GM23338 (cell line): ENCODE measurements around the gene DPYSL3. TPM values are rescaled to one million over a fixed set of nuclear protein-coding genes. Genes with fewer than 3 reads are reported as not detected.

Experiments
- ATAC-seq: fragments of 200-7000 bp; cut with Tn5 transposase; 3 replicates; pipeline ENCODE4 v1.9.1; 2020
- DNase-seq: peaks from one replicate; pipeline ENCODE4 v3.0.0-alpha.2; 2015; ENCODE audit warnings: low spot score
- H2AFZ ChIP-seq: fragments of 200-600 bp; sonication (generic); 2 replicates; pipeline ENCODE4 v1.8.0; 2016; ENCODE audit warnings: antibody characterized with exemption, mild to moderate bottlenecking, moderate library complexity
- H3F3A ChIP-seq: fragments of 200-600 bp; sonication (generic); replicated peaks from 2 replicates; pipeline ENCODE4 v1.8.0; 2017; ENCODE audit warnings: antibody characterized with exemption, mixed run types, low read depth
- H3K27ac ChIP-seq: fragments of 200-600 bp; sonication (generic); 2 replicates; pipeline ENCODE4 v1.6.1; 2016; ENCODE audit warnings: low read depth
- H3K27me3 ChIP-seq: fragments of 200-600 bp; sonication (generic); 2 replicates; pipeline ENCODE4 v1.8.0; 2016; ENCODE audit warnings: mild to moderate bottlenecking, mixed run types, moderate library complexity; ENCODE audit not compliant: insufficient read depth
- H3K36me3 ChIP-seq: fragments of 200-600 bp; sonication (generic); 2 replicates; pipeline ENCODE4 v1.8.0; 2016; ENCODE audit warnings: mild to moderate bottlenecking; ENCODE audit not compliant: insufficient read depth
- H3K4me1 ChIP-seq: fragments of 200-600 bp; sonication (generic); 2 replicates; pipeline ENCODE4 v1.8.0; 2016; ENCODE audit warnings: mild to moderate bottlenecking, moderate library complexity; ENCODE audit not compliant: insufficient read depth
- H3K4me2 ChIP-seq: fragments of 200-600 bp; sonication (generic); 2 replicates; pipeline ENCODE4 v1.7.1; 2017; ENCODE audit warnings: mixed run types
- H3K4me3 ChIP-seq: fragments of 200-600 bp; sonication (generic); 2 replicates; pipeline ENCODE4 v1.6.1; 2016; ENCODE audit warnings: mixed run types
- H3K79me2 ChIP-seq: fragments of 200-600 bp; sonication (generic); replicated peaks from 2 replicates; pipeline ENCODE4 v1.8.0; 2017; ENCODE audit warnings: mild to moderate bottlenecking; ENCODE audit not compliant: insufficient read depth
- H3K9me2 ChIP-seq: fragments of 200-600 bp; sonication (generic); 2 replicates; pipeline ENCODE4 v1.8.0; 2017; ENCODE audit not compliant: insufficient read depth
- H4K20me1 ChIP-seq: fragments of 200-600 bp; sonication (generic); replicated peaks from 2 replicates; pipeline ENCODE4 v1.8.0; 2017; ENCODE audit warnings: mild to moderate bottlenecking; ENCODE audit not compliant: insufficient read depth
- H3K27ac Mint-ChIP-seq: 2 replicates; pipeline ENCODE4 v1.8.0; 2020; ENCODE audit warnings: inconsistent platforms, mild to moderate bottlenecking, moderate library complexity, mixed read lengths
- H3K27me3 Mint-ChIP-seq: 3 replicates; pipeline ENCODE4 v1.8.0; 2022; ENCODE audit warnings: low read depth, mild to moderate bottlenecking, moderate library complexity, mixed read lengths, inconsistent platforms; ENCODE audit not compliant: insufficient read depth, poor library complexity
- H3K36me3 Mint-ChIP-seq: 3 replicates; pipeline ENCODE4 v1.8.0; 2021; ENCODE audit warnings: low read depth, mild to moderate bottlenecking, inconsistent platforms, moderate library complexity, mixed read lengths
- H3K4me1 Mint-ChIP-seq: 3 replicates; pipeline ENCODE4 v1.8.0; 2020; ENCODE audit warnings: mild to moderate bottlenecking, inconsistent platforms, mixed read lengths
- H3K4me3 Mint-ChIP-seq: 3 replicates; pipeline ENCODE4 v1.8.0; 2021; ENCODE audit warnings: moderate library complexity, mild to moderate bottlenecking, inconsistent platforms, mixed read lengths
- H3K9me3 Mint-ChIP-seq: 3 replicates; pipeline ENCODE4 v1.8.0; 2020; ENCODE audit warnings: moderate library complexity, mild to moderate bottlenecking, inconsistent platforms, mixed read lengths
- CREB1 ChIP-seq: fragments of 250-450 bp; sonication (Bioruptor Pico); IDR thresholded peaks from 2 replicates; pipeline ENCODE4 v1.5.0; 2020; ENCODE audit warnings: low read depth, mild to moderate bottlenecking, moderate library complexity
- JUNB ChIP-seq: IDR thresholded peaks from one replicate; pipeline ENCODE4 v1.6.1; 2016; ENCODE audit warnings: antibody characterized with exemption; ENCODE audit not compliant: unreplicated experiment
- ZNF331 ChIP-seq: fragments of 250-450 bp; sonication (Bioruptor Pico); IDR thresholded peaks from 2 replicates; pipeline ENCODE4 v1.5.0; 2020; ENCODE audit warnings: low read depth, mild to moderate bottlenecking, moderate library complexity
- polyA plus RNA-seq: library from polyadenylated mRNA; unstranded; fragments of >200 nt; fragmentation: Nextera tagmentation; extraction: Ambion mirVana; gene quantifications from 2 replicates; pipeline ENCODE4 v1.2.1, GENCODE V29; 2016
- total RNA-seq: library from RNA; depleted of rRNA; stranded (reverse); fragments of >200 nt; shearing (Covaris generic); gene quantifications from 2 replicates; pipeline ENCODE4 v1.2.3, GENCODE V29; 2014
- TF ChIP-seq, protein P1 (sequence below): fragments of 250-450 bp; sonication (Bioruptor Pico); IDR thresholded peaks from 2 replicates; pipeline ENCODE4 v1.5.0; 2020; ENCODE audit warnings: mild to moderate bottlenecking, moderate library complexity
- TF ChIP-seq, protein P2 (sequence below): IDR thresholded peaks from one replicate; pipeline ENCODE4 v1.6.1; 2018; ENCODE audit warnings: antibody characterized with exemption; ENCODE audit not compliant: unreplicated experiment

Gene DPYSL3
- total and polyA plus RNA-seq, 2 experiments from 2014 or later = 97.6 to 455 TPM

DNA sequence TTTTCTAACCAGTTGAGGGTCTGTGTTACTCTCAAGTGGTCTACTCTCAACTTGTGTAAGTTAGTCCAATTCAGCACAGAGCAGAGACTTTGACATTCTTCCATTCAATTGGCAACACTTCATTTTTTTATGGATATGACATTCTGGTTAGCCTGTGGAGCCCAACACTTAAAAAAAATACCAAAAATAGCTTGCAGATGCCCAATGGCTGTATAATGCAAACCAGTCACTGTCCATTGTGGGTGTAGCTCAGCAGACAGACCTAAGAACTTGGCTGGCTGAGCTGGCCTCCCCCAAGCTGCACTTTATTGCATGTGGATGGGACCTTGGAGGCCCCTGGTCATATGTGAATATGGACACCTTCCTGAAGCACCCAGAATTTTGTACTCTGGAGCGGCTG, 103.2 kb downstream of the DPYSL3 start:
- TF ChIP-seq, protein P1, sequence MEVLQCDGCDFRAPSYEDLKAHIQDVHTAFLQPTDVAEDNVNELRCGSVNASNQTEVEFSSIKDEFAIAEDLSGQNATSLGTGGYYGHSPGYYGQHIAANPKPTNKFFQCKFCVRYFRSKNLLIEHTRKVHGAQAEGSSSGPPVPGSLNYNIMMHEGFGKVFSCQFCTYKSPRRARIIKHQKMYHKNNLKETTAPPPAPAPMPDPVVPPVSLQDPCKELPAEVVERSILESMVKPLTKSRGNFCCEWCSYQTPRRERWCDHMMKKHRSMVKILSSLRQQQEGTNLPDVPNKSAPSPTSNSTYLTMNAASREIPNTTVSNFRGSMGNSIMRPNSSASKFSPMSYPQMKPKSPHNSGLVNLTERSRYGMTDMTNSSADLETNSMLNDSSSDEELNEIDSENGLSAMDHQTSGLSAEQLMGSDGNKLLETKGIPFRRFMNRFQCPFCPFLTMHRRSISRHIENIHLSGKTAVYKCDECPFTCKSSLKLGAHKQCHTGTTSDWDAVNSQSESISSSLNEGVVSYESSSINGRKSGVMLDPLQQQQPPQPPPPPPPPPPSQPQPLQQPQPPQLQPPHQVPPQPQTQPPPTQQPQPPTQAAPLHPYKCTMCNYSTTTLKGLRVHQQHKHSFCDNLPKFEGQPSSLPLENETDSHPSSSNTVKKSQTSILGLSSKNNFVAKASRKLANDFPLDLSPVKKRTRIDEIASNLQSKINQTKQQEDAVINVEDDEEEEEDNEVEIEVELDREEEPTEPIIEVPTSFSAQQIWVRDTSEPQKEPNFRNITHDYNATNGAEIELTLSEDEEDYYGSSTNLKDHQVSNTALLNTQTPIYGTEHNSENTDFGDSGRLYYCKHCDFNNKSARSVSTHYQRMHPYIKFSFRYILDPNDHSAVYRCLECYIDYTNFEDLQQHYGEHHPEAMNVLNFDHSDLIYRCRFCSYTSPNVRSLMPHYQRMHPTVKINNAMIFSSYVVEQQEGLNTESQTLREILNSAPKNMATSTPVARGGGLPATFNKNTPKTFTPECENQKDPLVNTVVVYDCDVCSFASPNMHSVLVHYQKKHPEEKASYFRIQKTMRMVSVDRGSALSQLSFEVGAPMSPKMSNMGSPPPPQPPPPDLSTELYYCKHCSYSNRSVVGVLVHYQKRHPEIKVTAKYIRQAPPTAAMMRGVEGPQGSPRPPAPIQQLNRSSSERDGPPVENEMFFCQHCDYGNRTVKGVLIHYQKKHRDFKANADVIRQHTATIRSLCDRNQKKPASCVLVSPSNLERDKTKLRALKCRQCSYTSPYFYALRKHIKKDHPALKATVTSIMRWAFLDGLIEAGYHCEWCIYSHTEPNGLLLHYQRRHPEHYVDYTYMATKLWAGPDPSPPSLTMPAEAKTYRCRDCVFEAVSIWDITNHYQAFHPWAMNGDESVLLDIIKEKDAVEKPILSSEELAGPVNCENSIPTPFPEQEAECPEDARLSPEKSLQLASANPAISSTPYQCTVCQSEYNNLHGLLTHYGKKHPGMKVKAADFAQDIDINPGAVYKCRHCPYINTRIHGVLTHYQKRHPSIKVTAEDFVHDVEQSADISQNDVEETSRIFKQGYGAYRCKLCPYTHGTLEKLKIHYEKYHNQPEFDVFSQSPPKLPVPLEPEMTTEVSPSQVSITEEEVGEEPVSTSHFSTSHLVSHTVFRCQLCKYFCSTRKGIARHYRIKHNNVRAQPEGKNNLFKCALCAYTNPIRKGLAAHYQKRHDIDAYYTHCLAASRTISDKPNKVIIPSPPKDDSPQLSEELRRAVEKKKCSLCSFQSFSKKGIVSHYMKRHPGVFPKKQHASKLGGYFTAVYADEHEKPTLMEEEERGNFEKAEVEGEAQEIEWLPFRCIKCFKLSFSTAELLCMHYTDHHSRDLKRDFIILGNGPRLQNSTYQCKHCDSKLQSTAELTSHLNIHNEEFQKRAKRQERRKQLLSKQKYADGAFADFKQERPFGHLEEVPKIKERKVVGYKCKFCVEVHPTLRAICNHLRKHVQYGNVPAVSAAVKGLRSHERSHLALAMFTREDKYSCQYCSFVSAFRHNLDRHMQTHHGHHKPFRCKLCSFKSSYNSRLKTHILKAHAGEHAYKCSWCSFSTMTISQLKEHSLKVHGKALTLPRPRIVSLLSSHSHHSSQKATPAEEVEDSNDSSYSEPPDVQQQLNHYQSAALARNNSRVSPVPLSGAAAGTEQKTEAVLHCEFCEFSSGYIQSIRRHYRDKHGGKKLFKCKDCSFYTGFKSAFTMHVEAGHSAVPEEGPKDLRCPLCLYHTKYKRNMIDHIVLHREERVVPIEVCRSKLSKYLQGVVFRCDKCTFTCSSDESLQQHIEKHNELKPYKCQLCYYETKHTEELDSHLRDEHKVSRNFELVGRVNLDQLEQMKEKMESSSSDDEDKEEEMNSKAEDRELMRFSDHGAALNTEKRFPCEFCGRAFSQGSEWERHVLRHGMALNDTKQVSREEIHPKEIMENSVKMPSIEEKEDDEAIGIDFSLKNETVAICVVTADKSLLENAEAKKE (CRISPR knock-in tag) = no peak
- TF ChIP-seq JUNB (no peak), ZNF331 (CRISPR knock-in tag) (no peak)
- Histone ChIP-seq H3K27ac (no peak overlapping the region), H3K36me3 (peaks cover 93% of the 10 kb centered on the region), H2AFZ (no peak overlapping the region), H3K9me2 (no peaks in the 10 kb centered on the region), H4K20me1 (peaks cover 37% of the 10 kb centered on the region), H3K4me2 (no peak overlapping the region), H3K4me1 (no peaks in the 10 kb centered on the region), H3K27me3 (no peaks in the 10 kb centered on the region), H3K79me2 (peaks cover 19% of the 10 kb centered on the region; the same call in 1 of the 2 replicates), H3K4me3 (no peak overlapping the region), H3F3A (peaks cover 25% of the 10 kb centered on the region)
- Mint-ChIP-seq H3K27ac (no peak overlapping the region), H3K27me3 (peaks cover 2% of the 10 kb centered on the region), H3K4me3 (no peak overlapping the region), H3K9me3 (no peaks in the 10 kb centered on the region), H3K4me1 (no peaks in the 10 kb centered on the region), H3K36me3 (peaks cover 96% of the 10 kb centered on the region)
- no peak for DNase-seq
- no peak for ATAC-seq

DNA sequence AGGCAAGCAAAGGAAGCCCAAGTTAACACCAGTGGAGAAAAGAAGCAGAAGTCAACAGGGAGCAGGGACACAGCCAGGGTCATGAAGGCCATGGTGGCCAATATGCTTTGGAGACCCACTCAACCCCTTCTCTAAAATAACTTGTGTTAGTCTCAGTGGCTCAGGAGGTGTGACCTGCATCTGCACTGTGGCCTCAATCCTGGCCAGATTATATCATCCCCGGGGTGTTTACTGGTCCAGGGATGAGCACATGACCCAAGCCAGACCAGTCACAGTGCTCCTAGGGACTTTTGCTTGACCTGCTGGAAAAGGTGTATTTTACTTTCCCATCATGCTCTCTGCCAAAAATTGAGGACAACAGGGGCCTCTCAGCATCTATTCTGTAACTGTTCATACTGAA, 105.2 kb downstream of the DPYSL3 start:
- H3K4me1 Mint-ChIP-seq = no peaks in the 10 kb centered on the region
- no peak overlapping the region for H3K27ac Mint-ChIP-seq
- no peaks in the 10 kb centered on the region for H3K27me3 ChIP-seq
- peaks cover 96% of the 10 kb centered on the region for H3K36me3 Mint-ChIP-seq
- H3K4me1 ChIP-seq = no peaks in the 10 kb centered on the region
- DNase-seq = no peak
- H3K27me3 Mint-ChIP-seq = peaks cover 2% of the 10 kb centered on the region
- H3K9me2 ChIP-seq = no peaks in the 10 kb centered on the region
- H3K36me3 ChIP-seq = peaks cover 95% of the 10 kb centered on the region
- no peak overlapping the region for H3K4me3 Mint-ChIP-seq
- no peak overlapping the region for H2AFZ ChIP-seq
- ATAC-seq = no peak
- peaks cover 37% of the 10 kb centered on the region for H4K20me1 ChIP-seq
- 0 out of 2 replicates have a peak, but pooled peaks cover 19% of the 10 kb centered on the region for H3K79me2 ChIP-seq
- H3K4me2 ChIP-seq = no peak overlapping the region
- H3F3A ChIP-seq = peaks cover 29% of the 10 kb centered on the region
- peak overlapping the region; percentile 64; the same call in 1 of the 2 replicates for H3K27ac ChIP-seq
- no peaks in the 10 kb centered on the region for H3K9me3 Mint-ChIP-seq
- no peak overlapping the region for H3K4me3 ChIP-seq
- TF ChIP-seq JUNB (no peak), CREB1 (CRISPR knock-in tag) (no peak)
- TF ChIP-seq, protein P2, sequence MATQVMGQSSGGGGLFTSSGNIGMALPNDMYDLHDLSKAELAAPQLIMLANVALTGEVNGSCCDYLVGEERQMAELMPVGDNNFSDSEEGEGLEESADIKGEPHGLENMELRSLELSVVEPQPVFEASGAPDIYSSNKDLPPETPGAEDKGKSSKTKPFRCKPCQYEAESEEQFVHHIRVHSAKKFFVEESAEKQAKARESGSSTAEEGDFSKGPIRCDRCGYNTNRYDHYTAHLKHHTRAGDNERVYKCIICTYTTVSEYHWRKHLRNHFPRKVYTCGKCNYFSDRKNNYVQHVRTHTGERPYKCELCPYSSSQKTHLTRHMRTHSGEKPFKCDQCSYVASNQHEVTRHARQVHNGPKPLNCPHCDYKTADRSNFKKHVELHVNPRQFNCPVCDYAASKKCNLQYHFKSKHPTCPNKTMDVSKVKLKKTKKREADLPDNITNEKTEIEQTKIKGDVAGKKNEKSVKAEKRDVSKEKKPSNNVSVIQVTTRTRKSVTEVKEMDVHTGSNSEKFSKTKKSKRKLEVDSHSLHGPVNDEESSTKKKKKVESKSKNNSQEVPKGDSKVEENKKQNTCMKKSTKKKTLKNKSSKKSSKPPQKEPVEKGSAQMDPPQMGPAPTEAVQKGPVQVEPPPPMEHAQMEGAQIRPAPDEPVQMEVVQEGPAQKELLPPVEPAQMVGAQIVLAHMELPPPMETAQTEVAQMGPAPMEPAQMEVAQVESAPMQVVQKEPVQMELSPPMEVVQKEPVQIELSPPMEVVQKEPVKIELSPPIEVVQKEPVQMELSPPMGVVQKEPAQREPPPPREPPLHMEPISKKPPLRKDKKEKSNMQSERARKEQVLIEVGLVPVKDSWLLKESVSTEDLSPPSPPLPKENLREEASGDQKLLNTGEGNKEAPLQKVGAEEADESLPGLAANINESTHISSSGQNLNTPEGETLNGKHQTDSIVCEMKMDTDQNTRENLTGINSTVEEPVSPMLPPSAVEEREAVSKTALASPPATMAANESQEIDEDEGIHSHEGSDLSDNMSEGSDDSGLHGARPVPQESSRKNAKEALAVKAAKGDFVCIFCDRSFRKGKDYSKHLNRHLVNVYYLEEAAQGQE = no peak
